Skeletal muscle cell (primary cell): ENCODE data around the gene LNPEP.

Source experiments
- DNase-seq: peaks from one replicate; pipeline ENCODE4 v3.0.0-alpha.2; 2010; ENCODE audit warnings: low read depth
- H3K4me3 ChIP-seq: 2 replicates; pipeline ENCODE4 v1.5.1; 2011; ENCODE audit warnings: low read depth, mild to moderate bottlenecking, control low read depth, low read length, moderate library complexity

LNPEP gene

GRCh38 chr5:96952974-96953730, 17.3 kb downstream of the LNPEP start:
- DNase-seq: no peak
- H3K4me3 ChIP-seq: no peak overlapping the region

- DNase-seq: no peak
- no peak overlapping the region for H3K4me3 ChIP-seq
Measured at GRCh38 chr5:96957254-96958049, 21.6 kb downstream of the LNPEP start.

DNA sequence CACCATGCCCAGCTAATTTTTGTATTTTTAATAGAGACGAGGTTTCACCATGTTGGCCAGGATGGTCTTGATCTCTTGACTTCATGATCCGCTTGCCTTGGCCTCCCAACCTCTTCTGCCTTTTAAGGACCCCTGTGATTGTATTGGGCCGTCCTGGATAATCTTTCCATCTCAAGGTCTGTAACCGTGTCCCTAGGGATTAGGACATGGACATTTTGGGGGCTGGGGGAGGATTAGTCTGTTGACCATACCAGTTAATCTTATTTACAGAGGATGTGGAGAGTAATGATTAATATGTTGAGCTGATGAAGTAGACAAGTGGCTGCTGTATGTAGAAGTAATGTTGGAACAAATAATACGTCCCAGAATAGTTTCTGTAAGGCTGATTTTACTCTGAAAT, 23.1 kb downstream of the LNPEP start:
- no peak for DNase-seq
- no peak overlapping the region for H3K4me3 ChIP-seq

DNA sequence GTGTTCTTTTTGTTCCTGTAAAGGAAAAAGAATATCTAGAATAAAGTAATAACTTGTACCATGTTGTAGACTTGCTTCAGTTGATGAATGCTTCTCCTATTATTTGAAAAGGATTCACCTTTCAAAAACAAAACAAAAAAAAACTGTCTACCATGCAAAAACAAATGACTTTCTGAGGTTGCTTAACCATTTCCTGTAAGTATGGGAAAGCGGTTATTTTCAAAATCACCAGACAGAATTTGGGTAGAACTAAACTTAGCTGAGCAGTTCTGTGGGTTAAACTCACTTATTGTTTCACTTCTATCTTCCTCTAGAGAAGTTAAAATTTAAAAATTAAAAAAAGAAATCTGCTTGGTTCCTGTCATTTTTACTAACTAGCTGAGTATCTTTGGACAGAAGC, 25.2 kb downstream of the LNPEP start:
- DNase-seq: no peak
- no peak overlapping the region for H3K4me3 ChIP-seq

GRCh38 chr5:96962540-96962991, 26.7 kb downstream of the LNPEP start:
- no peak for DNase-seq
- no peak overlapping the region for H3K4me3 ChIP-seq

DNA sequence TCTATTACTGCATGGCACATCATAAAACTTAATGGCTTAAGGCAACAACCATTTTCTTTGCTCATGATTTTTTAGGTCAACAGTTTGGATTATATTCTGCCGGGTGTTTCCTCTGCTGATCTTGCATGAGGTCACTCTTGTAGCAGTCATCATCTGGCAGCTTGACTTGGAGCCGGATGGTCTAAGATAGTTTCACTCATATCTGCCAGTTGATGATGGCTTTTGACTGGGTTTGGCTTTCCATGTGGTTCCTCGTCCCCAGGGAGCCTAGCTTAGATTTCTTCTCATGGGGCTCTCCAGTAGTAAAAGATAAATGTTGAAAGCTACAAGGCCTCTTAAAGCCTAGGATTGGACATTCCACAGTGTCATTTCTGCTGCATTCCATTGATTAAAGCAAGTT, 27.4 kb downstream of the LNPEP start:
- DNase-seq: peak; percentile 62
- H3K4me3 ChIP-seq: no peak overlapping the region

DNA sequence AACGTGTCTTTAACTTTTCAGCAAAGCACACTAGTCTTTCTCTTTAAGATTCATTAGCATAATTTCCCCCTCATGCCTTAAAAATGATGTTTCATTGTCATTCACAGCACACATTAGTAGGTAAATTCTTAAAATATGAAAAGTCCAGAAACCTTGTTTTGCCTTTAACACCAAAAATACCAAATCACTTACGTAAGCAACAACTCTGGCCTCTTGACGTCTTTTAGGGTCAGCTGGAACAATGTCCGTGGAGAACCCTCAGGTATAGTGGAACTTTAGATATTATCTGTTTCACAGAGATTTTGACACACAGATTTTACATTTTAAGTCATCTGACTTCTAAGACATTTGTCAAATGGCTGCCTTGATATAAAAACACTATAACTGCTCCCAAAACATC, 30.9 kb downstream of the LNPEP start:
- DNase-seq: no peak
- no peak overlapping the region for H3K4me3 ChIP-seq

DNA sequence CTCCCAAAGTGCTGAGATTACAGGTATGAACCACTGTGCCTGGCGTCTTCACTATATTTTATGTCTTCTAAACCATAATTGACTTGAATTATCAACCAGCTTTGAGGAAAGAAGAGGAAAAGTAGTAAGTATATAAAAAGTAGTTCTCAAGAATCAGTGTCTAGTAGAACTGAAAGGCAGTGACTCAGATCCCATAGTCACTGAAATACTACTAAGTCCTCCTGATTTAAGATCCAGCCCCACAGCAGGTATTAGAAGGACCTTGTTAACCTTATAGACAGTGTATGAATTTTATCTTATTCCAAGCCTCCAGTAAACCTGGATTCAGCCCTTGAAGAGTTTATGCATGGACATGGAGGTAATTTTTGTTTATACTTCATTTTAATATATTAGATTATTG, 31.5 kb downstream of the LNPEP start:
- no peak overlapping the region for H3K4me3 ChIP-seq
- DNase-seq: no peak

DNA sequence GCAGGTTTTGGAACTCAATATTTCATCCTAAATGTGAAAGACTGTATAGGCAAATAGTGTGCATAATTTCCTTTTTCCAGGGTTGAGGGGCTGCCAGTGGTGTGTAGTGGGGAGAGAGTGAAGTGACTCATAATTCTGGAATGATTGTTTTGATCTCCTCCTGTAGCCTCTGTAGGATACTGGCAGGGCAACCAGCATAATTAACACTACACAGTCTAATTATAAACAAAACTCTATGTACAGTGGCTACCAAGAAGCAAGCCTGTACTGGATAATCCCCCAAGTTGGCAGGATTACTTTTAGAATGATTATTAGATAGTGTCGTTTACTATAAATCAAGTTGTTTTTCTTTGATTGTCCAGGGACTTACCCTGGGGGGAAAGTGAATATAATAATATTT, 32.2 kb downstream of the LNPEP start:
- peak; percentile 17 for DNase-seq
- no peak overlapping the region for H3K4me3 ChIP-seq

DNA sequence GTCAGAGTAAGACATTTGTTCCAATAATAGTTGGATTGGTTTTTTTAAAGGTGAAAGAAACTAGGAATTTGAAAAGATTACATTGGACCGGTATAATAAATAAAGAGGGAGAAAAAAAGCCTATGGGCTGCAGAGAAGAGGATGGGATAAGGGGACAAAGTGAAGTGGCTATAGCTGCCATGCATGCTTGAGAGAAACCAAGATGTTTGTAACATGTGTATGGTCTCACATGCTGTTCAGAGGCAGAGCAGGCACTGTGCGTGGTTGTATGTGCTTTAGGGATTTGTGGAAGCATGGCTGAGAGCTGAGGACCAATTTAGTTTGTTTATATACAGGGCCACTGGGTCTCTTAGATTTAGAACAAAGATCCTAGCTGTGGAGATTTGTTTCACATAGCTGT, 32.7 kb downstream of the LNPEP start:
- H3K4me3 ChIP-seq: no peak overlapping the region
- no peak for DNase-seq

GRCh38 chr5:96969366-96969765, 33.5 kb downstream of the LNPEP start:
- DNase-seq: no peak
- no peak overlapping the region for H3K4me3 ChIP-seq

- no peak for DNase-seq
- H3K4me3 ChIP-seq: no peak overlapping the region
Measured at GRCh38 chr5:96972599-96973334, 36.9 kb downstream of the LNPEP start.

DNA sequence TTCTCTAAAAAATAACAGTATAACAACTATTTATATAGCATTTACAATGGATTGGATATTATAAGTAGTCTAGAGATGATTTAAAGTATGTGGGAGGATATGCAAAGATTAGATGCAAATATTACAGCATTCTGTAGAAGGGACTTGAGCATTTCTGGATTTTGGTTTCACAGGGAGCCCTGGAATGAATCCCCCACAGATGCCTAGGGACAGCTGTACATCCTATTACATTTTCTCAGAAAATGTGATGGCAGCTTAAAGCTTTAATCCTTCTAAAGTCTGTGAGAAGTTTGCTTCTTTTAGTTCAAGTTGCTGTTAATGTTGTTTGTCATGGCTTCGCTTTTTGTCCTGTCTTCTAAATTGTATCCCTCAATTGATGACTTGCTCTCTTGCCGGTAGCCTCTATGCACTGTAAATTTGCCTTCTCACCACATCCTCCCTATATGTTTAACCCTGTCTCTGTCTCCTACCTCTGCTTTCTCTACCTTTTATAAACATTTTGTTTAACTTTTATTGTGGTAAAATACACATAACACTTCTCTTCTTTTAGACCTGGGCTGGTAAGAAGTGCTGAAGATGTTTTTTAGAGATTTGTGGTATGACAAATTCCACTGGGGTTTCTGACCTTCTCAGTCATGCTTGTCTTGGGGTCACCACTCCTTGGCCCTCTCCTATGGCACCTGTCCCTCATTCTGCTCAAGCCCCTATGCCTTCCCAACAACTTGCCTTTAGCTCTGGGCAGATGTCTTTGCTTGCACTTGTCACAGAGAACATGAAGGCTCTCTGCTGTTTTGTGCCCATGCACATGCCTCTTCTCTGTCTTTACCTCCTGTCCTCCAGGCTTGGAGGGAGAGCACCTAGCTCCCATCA, 37.9 kb downstream of the LNPEP start:
- DNase-seq: no peak
- H3K4me3 ChIP-seq: no peak overlapping the region

GRCh38 chr5:96975656-96976055, 39.8 kb downstream of the LNPEP start:
- H3K4me3 ChIP-seq: no peak overlapping the region
- DNase-seq: no peak

- no peak for DNase-seq
- no peak overlapping the region for H3K4me3 ChIP-seq
Measured at GRCh38 chr5:96977228-96977627, 41.3 kb downstream of the LNPEP start.

GRCh38 chr5:96978812-96979449, 43.1 kb downstream of the LNPEP start:
- H3K4me3 ChIP-seq: no peak overlapping the region
- DNase-seq: no peak

- DNase-seq: no peak
- H3K4me3 ChIP-seq: no peak overlapping the region
Measured at GRCh38 chr5:96984506-96985192, 48.8 kb downstream of the LNPEP start.

GRCh38 chr5:96986450-96986849, 50.6 kb downstream of the LNPEP start:
- H3K4me3 ChIP-seq: no peak overlapping the region
- no peak for DNase-seq
